RWPE2 (cell line): Measurements from ENCODE around the gene NPLOC4.

Source experiments
- ATAC-seq: fragments of 200-7000 bp; cut with Tn5 transposase; 3 replicates; pipeline ENCODE4 v1.9.1; 2021; ENCODE audit warnings: low read depth
- DNase-seq: peaks from one replicate; pipeline ENCODE4 v3.0.0-alpha.2; 2020; ENCODE audit warnings: low spot score
- H3K27ac ChIP-seq: fragments of 450-650 bp; 2 replicates; pipeline ENCODE4 v1.5.1; 2017; ENCODE audit warnings: mild to moderate bottlenecking; ENCODE audit not compliant: poor library complexity, severe bottlenecking
- H3K27me3 ChIP-seq: fragments of 250-450 bp; sonication (Bioruptor Pico); 2 replicates; pipeline ENCODE4 v1.5.1; 2021; ENCODE audit warnings: mild to moderate bottlenecking, moderate library complexity; ENCODE audit not compliant: insufficient read depth, poor library complexity, severe bottlenecking
- H3K36me3 ChIP-seq: fragments of 250-450 bp; sonication (Bioruptor Pico); 2 replicates; pipeline ENCODE4 v1.5.1; 2020; ENCODE audit warnings: low read depth, mild to moderate bottlenecking, moderate library complexity
- H3K4me1 ChIP-seq: fragments of 250-450 bp; sonication (Bioruptor Pico); 2 replicates; pipeline ENCODE4 v1.5.1; 2021; ENCODE audit warnings: mild to moderate bottlenecking, moderate library complexity; ENCODE audit not compliant: insufficient read depth, poor library complexity, severe bottlenecking
- H3K4me3 ChIP-seq: fragments of 250-450 bp; sonication (Bioruptor Pico); 2 replicates; pipeline ENCODE4 v1.5.1; 2021; ENCODE audit warnings: mild to moderate bottlenecking, moderate library complexity; ENCODE audit not compliant: severe bottlenecking
- H3K9me3 ChIP-seq: fragments of 250-450 bp; sonication (Bioruptor Pico); 2 replicates; pipeline ENCODE4 v1.5.1; 2021; ENCODE audit warnings: mild to moderate bottlenecking, moderate library complexity; ENCODE audit not compliant: severe bottlenecking
- TF ChIP-seq, protein P1 (sequence below): fragments of 450-650 bp; IDR thresholded peaks from one replicate; pipeline ENCODE4 v1.5.1; 2017; ENCODE audit warnings: mild to moderate bottlenecking, moderate library complexity; ENCODE audit not compliant: poor library complexity, severe bottlenecking

Gene NPLOC4

DNA sequence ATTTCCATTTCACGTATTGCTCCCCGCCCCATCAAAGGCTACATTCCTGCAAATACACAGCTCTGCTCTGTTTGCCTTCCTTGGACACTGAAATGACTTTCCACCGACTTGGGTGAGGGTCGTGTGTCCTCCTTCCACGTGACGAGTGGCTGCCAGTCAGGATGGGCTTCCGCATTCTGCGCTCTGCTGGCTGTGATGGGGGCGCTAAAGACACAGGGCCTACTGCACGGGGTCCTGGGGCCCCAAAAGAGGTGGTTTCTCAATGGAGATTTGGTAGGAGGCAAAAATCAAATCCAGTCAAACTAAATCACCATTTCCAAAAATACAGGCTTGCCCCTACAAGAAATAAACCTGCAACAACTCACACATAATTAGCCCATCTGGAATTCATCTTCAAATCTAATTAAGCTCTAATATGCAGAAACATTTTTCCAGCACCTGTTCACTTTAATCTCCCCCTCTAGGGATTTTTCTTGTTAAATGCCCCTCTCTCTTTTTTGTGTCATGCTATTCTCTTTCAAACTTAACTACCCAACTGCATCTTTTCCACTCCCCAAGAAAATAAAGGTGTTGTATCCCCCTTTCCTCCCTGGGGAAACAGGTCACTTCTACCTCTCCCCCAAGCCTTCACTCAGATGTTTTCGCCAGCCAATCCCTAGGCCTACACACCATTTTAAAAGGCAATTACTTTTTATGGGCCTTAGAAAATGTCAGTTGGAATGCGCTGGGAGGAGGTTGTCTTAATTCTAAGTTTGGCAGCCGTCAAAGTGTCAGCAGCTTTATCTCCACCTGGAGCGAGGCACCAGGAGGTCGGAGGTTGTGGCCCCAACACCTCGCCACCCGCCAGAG is 62.9 kb downstream of the NPLOC4 start:
- TF ChIP-seq, protein P1, sequence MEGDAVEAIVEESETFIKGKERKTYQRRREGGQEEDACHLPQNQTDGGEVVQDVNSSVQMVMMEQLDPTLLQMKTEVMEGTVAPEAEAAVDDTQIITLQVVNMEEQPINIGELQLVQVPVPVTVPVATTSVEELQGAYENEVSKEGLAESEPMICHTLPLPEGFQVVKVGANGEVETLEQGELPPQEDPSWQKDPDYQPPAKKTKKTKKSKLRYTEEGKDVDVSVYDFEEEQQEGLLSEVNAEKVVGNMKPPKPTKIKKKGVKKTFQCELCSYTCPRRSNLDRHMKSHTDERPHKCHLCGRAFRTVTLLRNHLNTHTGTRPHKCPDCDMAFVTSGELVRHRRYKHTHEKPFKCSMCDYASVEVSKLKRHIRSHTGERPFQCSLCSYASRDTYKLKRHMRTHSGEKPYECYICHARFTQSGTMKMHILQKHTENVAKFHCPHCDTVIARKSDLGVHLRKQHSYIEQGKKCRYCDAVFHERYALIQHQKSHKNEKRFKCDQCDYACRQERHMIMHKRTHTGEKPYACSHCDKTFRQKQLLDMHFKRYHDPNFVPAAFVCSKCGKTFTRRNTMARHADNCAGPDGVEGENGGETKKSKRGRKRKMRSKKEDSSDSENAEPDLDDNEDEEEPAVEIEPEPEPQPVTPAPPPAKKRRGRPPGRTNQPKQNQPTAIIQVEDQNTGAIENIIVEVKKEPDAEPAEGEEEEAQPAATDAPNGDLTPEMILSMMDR: no peak
- peaks cover 82% of the 10 kb centered on the region for H3K36me3 ChIP-seq
- H3K9me3 ChIP-seq: no peaks in the 10 kb centered on the region
- no peak overlapping the region for H3K27ac ChIP-seq
- no peak for DNase-seq
- H3K27me3 ChIP-seq: no peaks in the 10 kb centered on the region
- no peak for ATAC-seq
- peaks cover 34% of the 10 kb centered on the region for H3K4me1 ChIP-seq
- H3K4me3 ChIP-seq: no peak overlapping the region

DNA sequence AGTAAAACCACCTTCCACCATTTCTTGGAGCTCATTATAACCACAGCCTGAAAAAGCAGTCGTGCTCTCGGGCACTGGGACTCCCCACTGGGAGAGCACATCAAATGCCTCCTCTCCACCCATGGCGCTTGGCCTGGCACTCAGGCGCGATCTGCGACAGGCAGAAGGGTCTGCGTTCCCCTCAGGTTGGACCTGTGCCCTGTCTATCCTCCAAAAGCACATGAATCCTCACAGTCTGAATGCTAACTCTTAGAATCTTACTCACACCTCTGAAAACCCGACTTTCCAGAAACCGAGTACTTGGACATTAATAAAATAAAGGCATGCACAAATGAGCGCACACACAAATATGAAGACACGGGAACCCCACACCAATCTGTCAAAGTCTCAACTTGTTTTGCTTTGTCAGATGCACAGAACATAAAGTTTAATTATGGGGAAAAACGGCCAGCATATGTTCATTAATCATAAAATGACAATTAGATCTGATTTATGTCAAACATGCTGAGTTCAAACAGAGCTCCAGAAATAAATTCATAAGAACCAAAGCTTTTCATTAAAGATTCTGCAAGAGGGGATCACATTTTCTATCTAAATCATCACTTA is 64.2 kb downstream of the NPLOC4 start:
- no peaks in the 10 kb centered on the region for H3K9me3 ChIP-seq
- no peak overlapping the region for H3K4me3 ChIP-seq
- peak overlapping the region; percentile 11 for H3K27ac ChIP-seq
- no peaks in the 10 kb centered on the region for H3K27me3 ChIP-seq
- ATAC-seq (no peak), DNase-seq (no peak)
- H3K4me1 ChIP-seq: peaks cover 31% of the 10 kb centered on the region
- H3K36me3 ChIP-seq: peaks cover 86% of the 10 kb centered on the region
- TF ChIP-seq, protein P1: no peak

DNA sequence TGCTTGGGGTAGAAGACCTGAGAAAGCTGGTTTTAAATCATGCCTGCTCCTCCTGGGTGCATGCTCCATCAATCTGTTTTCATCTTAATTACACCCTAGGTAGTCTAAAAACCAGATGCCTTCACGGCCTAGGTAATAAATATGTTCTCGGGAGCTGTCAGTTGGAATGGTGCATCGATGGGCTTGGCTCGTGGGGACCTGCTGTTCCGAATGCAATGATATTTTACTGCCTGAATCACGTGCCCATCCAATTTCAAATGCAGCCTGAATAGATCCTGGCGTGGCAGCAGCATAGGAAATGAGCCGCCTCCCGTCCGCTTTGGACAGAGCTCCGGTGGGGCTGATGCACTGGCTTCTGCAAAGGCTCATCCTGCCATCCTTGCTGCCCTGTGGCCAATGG is 65.9 kb downstream of the NPLOC4 start:
- TF ChIP-seq, protein P1: no peak
- peaks cover 93% of the 10 kb centered on the region for H3K36me3 ChIP-seq
- DNase-seq (no peak), ATAC-seq (no peak)
- H3K27me3 ChIP-seq: no peaks in the 10 kb centered on the region
- peaks cover 29% of the 10 kb centered on the region for H3K4me1 ChIP-seq
- no peaks in the 10 kb centered on the region for H3K9me3 ChIP-seq
- H3K27ac ChIP-seq: no peak overlapping the region
- H3K4me3 ChIP-seq: no peak overlapping the region

DNA sequence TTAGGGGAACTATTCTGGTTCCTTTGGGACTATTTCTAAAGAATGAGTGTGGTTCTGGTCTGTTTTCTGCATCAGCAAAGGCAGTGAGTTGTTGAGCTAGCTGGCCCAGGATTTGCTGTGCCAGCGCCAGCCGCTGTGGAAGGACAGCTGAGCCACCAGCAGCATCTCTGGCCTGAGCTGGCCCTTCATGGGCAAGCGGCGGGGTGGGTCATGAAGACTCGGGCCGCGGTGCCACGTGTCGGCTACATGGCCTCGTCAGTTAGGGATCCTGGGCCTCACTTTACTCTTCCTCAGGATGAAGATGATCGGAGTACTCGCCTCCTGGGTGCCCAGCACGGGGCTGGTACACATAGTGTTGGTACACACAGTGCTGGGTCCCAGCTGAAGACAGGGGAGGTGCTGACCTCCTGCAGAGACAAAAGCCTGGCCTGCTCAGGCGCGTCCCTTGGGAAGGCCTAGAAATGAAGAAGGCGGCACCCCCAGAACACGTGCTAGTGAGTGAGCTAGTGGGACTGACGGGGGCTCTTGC is 66.9 kb downstream of the NPLOC4 start:
- TF ChIP-seq, protein P1: no peak
- Histone ChIP-seq H3K4me3 (no peak overlapping the region), H3K36me3 (peaks cover 93% of the 10 kb centered on the region), H3K4me1 (peaks cover 31% of the 10 kb centered on the region), H3K9me3 (no peaks in the 10 kb centered on the region), H3K27me3 (no peaks in the 10 kb centered on the region), H3K27ac (peak overlapping the region; percentile 99)
- ATAC-seq (no peak), DNase-seq (no peak)

DNA sequence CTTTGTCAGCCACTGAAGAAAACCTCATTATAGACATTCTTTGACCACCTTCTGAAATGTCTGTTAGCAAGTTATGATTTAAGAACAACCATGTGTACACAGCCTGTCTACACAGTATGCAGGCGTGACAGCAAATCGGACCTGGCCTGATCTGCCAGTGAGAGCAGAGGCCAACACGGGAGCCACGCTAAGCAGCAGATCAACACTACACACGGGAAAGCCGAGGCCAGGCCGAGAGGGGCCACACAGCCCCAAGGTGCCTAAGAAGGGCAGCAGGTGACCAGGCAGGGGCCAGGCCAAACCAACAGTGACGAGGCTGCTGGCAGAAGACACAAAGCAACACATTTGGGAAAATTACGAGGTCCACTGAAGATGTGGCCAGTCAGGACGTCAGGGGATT is 68.5 kb downstream of the NPLOC4 start:
- peaks cover 95% of the 10 kb centered on the region for H3K36me3 ChIP-seq
- ATAC-seq (no peak), DNase-seq (no peak)
- no peaks in the 10 kb centered on the region for H3K27me3 ChIP-seq
- no peak overlapping the region for H3K4me3 ChIP-seq
- H3K27ac ChIP-seq: peak overlapping the region; percentile 99
- no peaks in the 10 kb centered on the region for H3K9me3 ChIP-seq
- TF ChIP-seq, protein P1: no peak
- H3K4me1 ChIP-seq: peaks cover 39% of the 10 kb centered on the region
